Measurements from ENCODE around the gene NMD3. TPM values are rescaled to one million over a fixed set of nuclear protein-coding genes. Genes with fewer than 3 reads are reported as not detected.

NMD3 gene
- polyA plus RNA-seq, 1 of the 3 experiments (the other 2 are of a cell fraction) = 15.1 TPM

- H4K20me1 ChIP-seq (ENCODE audit: insufficient read depth) = no peaks in the 10 kb centered on the region
- DNase-seq = no peak
Measured at GRCh38 chr3:161247049-161247448, 25.9 kb downstream of the NMD3 start.

GRCh38 chr3:161250116-161250515 lies 29.0 kb downstream of the NMD3 start:
- 85% methylated on average over 1 of the region's 1 CpG for WGBS (ENCODE audit: low lambda C conversion rate)
- H3K4me2 ChIP-seq = no peak overlapping the region
- POLR2A ChIA-PET = no interaction called here
- peaks cover under 1% of the 10 kb centered on the region; the same call in 1 of the 2 replicates for H3K79me2 ChIP-seq (ENCODE audit: insufficient read depth)
- H3K4me3 ChIP-seq (ENCODE audit: low read depth in 2 of 2, low read length in 1 of 2) = no peak overlapping the region
- no peaks in the 10 kb centered on the region for H4K20me1 ChIP-seq (ENCODE audit: insufficient read depth)
- no peaks in the 10 kb centered on the region for H3K9me2 ChIP-seq
- H2AFZ ChIP-seq (ENCODE audit: low read depth) = no peak overlapping the region
- TF ChIP-seq USF1 (IDR thresholded peaks at IDR 0.05; ENCODE audit: borderline replicate concordance, low read depth) (no peak), FOXJ3 (CRISPR knock-in tag; IDR thresholded peaks at IDR 0.05) (no peak), GATA2 (CRISPR knock-in tag; IDR thresholded peaks at IDR 0.05) (no peak), EZH2phosphoT487 (IDR thresholded peaks at IDR 0.05; ENCODE audit: borderline replicate concordance, low read depth) (no peak), RFX5 (IDR thresholded peaks at IDR 0.05; ENCODE audit: low read length) (no peak), PBX3 (IDR thresholded peaks at IDR 0.05) (no peak), YY1 (IDR thresholded peaks at IDR 0.05; ENCODE audit: low read depth) (no peak), RAD21 (IDR thresholded peaks at IDR 0.05; ENCODE audit: low read length) (no peak), TCF12 (IDR thresholded peaks at IDR 0.05) (no peak), GABPA (IDR thresholded peaks at IDR 0.05; ENCODE audit: low read depth) (no peak), SIN3A (IDR thresholded peaks at IDR 0.05; ENCODE audit: borderline replicate concordance, low read depth, low read length) (no peak)
- no peak for DNase-seq
- no peaks in the 10 kb centered on the region for H3K9me3 ChIP-seq
- H3K4me1 ChIP-seq (ENCODE audit: control insufficient read depth in 1 of 2, insufficient read depth in 2 of 2, low read depth in 1 of 2, low read length in 1 of 2) = no peaks in the 10 kb centered on the region; a peak in 2 of 4 replicates
- no peaks in the 10 kb centered on the region for H3K27me3 ChIP-seq (ENCODE audit: insufficient read depth)
- H3K36me3 ChIP-seq (replicated peaks in 1 of 2; ENCODE audit: control insufficient read depth in 1 of 2, insufficient read depth in 2 of 2, low read length in 1 of 2) = peaks cover 77 to 94% of the 10 kb centered on the region in 2 experiments
- H3K9ac ChIP-seq = no peak overlapping the region
- CTCF ChIA-PET = interaction anchor here (0.6 kb wide), 1 partner anchor 117 kb away, joined by 3 read pairs; no protein-coding TSS in a partner anchor
- no peak overlapping the region for H3K27ac ChIP-seq (ENCODE audit: low read depth in 2 of 2, low read length in 1 of 2)
- peaks cover 6% of the 10 kb centered on the region for H3F3A ChIP-seq (replicated peaks; ENCODE audit: insufficient read depth)

More at GRCh38 chr3:161247049-161247448, 25.9 kb downstream of the NMD3 start:
- Histone ChIP-seq H3K9ac (no peak overlapping the region), H3K9me2 (no peaks in the 10 kb centered on the region), H3K4me3 (ENCODE audit: low read depth in 2 of 2, low read length in 1 of 2) (no peak overlapping the region), H3K79me2 (ENCODE audit: insufficient read depth) (peaks cover 9% of the 10 kb centered on the region), H3K4me2 (no peak overlapping the region), H3K36me3 (replicated peaks in 1 of 2; ENCODE audit: control insufficient read depth in 1 of 2, insufficient read depth in 2 of 2, low read length in 1 of 2) (peaks cover 77 to 92% of the 10 kb centered on the region in 2 experiments), H3K27ac (ENCODE audit: low read depth in 2 of 2, low read length in 1 of 2) (no peak overlapping the region), H2AFZ (ENCODE audit: low read depth) (no peak overlapping the region), H3K27me3 (ENCODE audit: insufficient read depth) (no peaks in the 10 kb centered on the region), H3K4me1 (ENCODE audit: control insufficient read depth in 1 of 2, insufficient read depth in 2 of 2, low read depth in 1 of 2, low read length in 1 of 2) (no peaks in the 10 kb centered on the region), H3K9me3 (no peaks in the 10 kb centered on the region), H3F3A (replicated peaks; ENCODE audit: insufficient read depth) (peaks cover 6% of the 10 kb centered on the region)
- TF ChIP-seq CHD2 (IDR thresholded peaks at IDR 0.05; ENCODE audit: low read length, partially characterized antibody) (no peak), SMC3 (IDR thresholded peaks at IDR 0.05; ENCODE audit: low read depth, low read length) (no peak), YY1 (IDR thresholded peaks at IDR 0.05; ENCODE audit: low read depth) (no peak), EZH2phosphoT487 (IDR thresholded peaks at IDR 0.05; ENCODE audit: borderline replicate concordance, low read depth) (no peak), RAD21 (IDR thresholded peaks at IDR 0.05; ENCODE audit: low read length) (no peak), USF2 (IDR thresholded peaks at IDR 0.05; ENCODE audit: borderline replicate concordance, low read depth, low read length) (no peak), IRF3 (IDR thresholded peaks at IDR 0.05; ENCODE audit: low read depth, low read length) (no peak), POLR2AphosphoS5 (IDR thresholded peaks at IDR 0.05; ENCODE audit: low read depth, low read length) (no peak)
- ChIA-PET CTCF (no interaction called here), POLR2A (no interaction called here)

Measured in SK-N-SH (cell line).